ENCODE measurements around the gene MBTD1. TPM values are rescaled to one million over a fixed set of nuclear protein-coding genes. Genes with fewer than 3 reads are reported as not detected.

The MBTD1 gene
- total and polyA plus RNA-seq, 9 of the 15 experiments (the other 6 are each of a cell fraction or from before 2014, with no cell fraction given): 2.1 to 26.3 (median 13.3) TPM

DNA sequence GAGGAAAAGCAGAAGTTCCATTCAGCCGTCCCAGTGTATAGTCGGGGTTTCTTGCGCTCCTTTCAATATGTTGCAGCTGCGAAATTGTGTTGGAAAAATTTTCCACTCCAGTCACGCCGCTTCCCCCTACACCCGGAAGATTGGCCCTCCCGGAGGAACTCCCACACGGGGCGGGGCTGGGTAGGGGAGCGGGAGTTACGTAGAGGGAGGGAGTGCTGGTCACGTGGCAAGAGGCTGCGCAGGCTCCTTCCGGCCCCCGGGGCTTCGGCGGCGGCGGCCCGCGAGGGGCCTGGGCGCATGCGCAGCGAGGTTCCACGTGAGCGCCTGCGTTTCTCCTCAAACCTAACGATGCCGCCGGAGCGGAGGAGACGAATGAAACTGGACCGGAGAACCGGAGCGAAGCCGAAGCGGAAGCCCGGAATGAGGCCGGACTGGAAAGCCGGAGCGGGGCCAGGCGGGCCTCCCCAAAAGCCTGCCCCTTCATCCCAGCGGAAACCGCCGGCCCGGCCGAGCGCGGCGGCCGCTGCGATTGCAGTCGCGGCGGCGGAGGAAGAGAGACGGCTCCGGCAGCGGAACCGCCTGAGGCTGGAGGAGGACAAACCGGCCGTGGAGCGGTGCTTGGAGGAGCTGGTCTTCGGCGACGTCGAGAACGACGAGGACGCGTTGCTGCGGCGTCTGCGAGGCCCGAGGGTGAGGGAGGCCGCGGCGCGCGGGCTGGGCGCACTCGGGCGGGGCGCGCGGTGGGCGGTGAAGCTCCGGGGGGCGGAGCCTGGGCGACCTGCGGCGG, 581 bp upstream of the MBTD1 start, which contains the start of gene UTP18 (continued):
- TF ChIP-seq ZNF766 (CRISPR knock-in tag; conservative IDR thresholded peaks at IDR 0.05): 0 out of 2 replicates have a peak, but pooled peaks have one; percentile 7
- no peak for TF ChIP-seq HMG20B (CRISPR knock-in tag; IDR thresholded peaks at IDR 0.05)
- TF ChIP-seq DNMT1 (IDR thresholded peaks at IDR 0.05): no peak
- TF ChIP-seq, protein P1, sequence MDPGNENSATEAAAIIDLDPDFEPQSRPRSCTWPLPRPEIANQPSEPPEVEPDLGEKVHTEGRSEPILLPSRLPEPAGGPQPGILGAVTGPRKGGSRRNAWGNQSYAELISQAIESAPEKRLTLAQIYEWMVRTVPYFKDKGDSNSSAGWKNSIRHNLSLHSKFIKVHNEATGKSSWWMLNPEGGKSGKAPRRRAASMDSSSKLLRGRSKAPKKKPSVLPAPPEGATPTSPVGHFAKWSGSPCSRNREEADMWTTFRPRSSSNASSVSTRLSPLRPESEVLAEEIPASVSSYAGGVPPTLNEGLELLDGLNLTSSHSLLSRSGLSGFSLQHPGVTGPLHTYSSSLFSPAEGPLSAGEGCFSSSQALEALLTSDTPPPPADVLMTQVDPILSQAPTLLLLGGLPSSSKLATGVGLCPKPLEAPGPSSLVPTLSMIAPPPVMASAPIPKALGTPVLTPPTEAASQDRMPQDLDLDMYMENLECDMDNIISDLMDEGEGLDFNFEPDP (CRISPR knock-in tag; IDR thresholded peaks at IDR 0.05): no peak
- TF ChIP-seq ZBTB8A (IDR thresholded peaks at IDR 0.05; ENCODE audit: partially characterized antibody): no peak
- peak; percentile 68 for TF ChIP-seq POLR2B (IDR thresholded peaks at IDR 0.05; ENCODE audit: low read depth, partially characterized antibody)
- TF ChIP-seq XRCC5 (IDR thresholded peaks at IDR 0.05; ENCODE audit: low read depth, low read length): peak; percentile 61; the same call in 1 of the 2 replicates
- TF ChIP-seq, protein P2, sequence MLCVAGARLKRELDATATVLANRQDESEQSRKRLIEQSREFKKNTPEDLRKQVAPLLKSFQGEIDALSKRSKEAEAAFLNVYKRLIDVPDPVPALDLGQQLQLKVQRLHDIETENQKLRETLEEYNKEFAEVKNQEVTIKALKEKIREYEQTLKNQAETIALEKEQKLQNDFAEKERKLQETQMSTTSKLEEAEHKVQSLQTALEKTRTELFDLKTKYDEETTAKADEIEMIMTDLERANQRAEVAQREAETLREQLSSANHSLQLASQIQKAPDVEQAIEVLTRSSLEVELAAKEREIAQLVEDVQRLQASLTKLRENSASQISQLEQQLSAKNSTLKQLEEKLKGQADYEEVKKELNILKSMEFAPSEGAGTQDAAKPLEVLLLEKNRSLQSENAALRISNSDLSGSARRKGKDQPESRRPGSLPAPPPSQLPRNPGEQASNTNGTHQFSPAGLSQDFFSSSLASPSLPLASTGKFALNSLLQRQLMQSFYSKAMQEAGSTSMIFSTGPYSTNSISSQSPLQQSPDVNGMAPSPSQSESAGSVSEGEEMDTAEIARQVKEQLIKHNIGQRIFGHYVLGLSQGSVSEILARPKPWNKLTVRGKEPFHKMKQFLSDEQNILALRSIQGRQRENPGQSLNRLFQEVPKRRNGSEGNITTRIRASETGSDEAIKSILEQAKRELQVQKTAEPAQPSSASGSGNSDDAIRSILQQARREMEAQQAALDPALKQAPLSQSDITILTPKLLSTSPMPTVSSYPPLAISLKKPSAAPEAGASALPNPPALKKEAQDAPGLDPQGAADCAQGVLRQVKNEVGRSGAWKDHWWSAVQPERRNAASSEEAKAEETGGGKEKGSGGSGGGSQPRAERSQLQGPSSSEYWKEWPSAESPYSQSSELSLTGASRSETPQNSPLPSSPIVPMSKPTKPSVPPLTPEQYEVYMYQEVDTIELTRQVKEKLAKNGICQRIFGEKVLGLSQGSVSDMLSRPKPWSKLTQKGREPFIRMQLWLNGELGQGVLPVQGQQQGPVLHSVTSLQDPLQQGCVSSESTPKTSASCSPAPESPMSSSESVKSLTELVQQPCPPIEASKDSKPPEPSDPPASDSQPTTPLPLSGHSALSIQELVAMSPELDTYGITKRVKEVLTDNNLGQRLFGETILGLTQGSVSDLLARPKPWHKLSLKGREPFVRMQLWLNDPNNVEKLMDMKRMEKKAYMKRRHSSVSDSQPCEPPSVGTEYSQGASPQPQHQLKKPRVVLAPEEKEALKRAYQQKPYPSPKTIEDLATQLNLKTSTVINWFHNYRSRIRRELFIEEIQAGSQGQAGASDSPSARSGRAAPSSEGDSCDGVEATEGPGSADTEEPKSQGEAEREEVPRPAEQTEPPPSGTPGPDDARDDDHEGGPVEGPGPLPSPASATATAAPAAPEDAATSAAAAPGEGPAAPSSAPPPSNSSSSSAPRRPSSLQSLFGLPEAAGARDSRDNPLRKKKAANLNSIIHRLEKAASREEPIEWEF (CRISPR knock-in tag; IDR thresholded peaks at IDR 0.05): no peak
- peak; percentile 55 for TF ChIP-seq SIN3B (IDR thresholded peaks at IDR 0.05; ENCODE audit: low read depth)
- no peak for TF ChIP-seq KAT8 (IDR thresholded peaks at IDR 0.05; ENCODE audit: low read depth)
- TF ChIP-seq, protein P3, sequence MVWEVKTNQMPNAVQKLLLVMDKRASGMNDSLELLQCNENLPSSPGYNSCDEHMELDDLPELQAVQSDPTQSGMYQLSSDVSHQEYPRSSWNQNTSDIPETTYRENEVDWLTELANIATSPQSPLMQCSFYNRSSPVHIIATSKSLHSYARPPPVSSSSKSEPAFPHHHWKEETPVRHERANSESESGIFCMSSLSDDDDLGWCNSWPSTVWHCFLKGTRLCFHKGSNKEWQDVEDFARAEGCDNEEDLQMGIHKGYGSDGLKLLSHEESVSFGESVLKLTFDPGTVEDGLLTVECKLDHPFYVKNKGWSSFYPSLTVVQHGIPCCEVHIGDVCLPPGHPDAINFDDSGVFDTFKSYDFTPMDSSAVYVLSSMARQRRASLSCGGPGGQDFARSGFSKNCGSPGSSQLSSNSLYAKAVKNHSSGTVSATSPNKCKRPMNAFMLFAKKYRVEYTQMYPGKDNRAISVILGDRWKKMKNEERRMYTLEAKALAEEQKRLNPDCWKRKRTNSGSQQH (CRISPR knock-in tag; IDR thresholded peaks at IDR 0.05): no peak
- TF ChIP-seq CBX8 (IDR thresholded peaks at IDR 0.05; ENCODE audit: borderline replicate concordance, extremely low read depth, low read depth, low read length, poor library complexity, severe bottlenecking): no peak
- peak in 1 of 2 experiments; percentile 67; a peak in 1 of 4 replicates for TF ChIP-seq TBL1XR1 (IDR thresholded peaks at IDR 0.05; ENCODE audit: low read length in 2 of 2)
- peak in 1 of 2 experiments; percentile 33; a peak in 1 of 4 replicates for TF ChIP-seq MCM7 (IDR thresholded peaks at IDR 0.05)
- TF ChIP-seq ZNF436 (CRISPR knock-in tag; IDR thresholded peaks at IDR 0.05): no peak
- TF ChIP-seq ID3 (CRISPR knock-in tag; IDR thresholded peaks at IDR 0.05): no peak
- TF ChIP-seq ID3 (tag; IDR thresholded peaks at IDR 0.05): no peak; the same call in 1 of the 2 replicates
- no peak for TF ChIP-seq SLC30A9 (CRISPR knock-in tag; IDR thresholded peaks at IDR 0.05)
- TF ChIP-seq ZNF696 (CRISPR knock-in tag; conservative IDR thresholded peaks at IDR 0.05): no peak
- TF ChIP-seq POLR3G (IDR thresholded peaks at IDR 0.05; ENCODE audit: extremely low read depth, insufficient read length, insufficient replicate concordance): no peak
